Large intestine (tissue), 3 donors: ENCODE data around the gene EPS15. TPM values are rescaled to one million over a fixed set of nuclear protein-coding genes. Genes with fewer than 3 reads are reported as not detected.

Experiments used
- DNase-seq, 2 donors: peaks; one replicate each; pipeline versions ENCODE4 v3.0.0 to v3.0.0-alpha.2; 2013
- H3K27ac ChIP-seq: one replicate; pipeline ENCODE4 v1.5.1; 2013; ENCODE audit warnings: low read length
- H3K27me3 ChIP-seq: 2 replicates; pipeline ENCODE4 v1.6.1; 2013; ENCODE audit warnings: low read length; ENCODE audit not compliant: control insufficient read depth, insufficient read depth
- H3K36me3 ChIP-seq: 2 replicates; pipeline ENCODE4 v1.6.1; 2013; ENCODE audit warnings: low read length; ENCODE audit not compliant: control insufficient read depth, insufficient read depth
- H3K4me1 ChIP-seq: one replicate; pipeline ENCODE4 v1.6.1; 2013; ENCODE audit warnings: low read length; ENCODE audit not compliant: control insufficient read depth, insufficient read depth
- H3K4me3 ChIP-seq: one replicate; pipeline ENCODE4 v1.5.1; 2013; ENCODE audit warnings: low read length
- H3K9me3 ChIP-seq: one replicate; pipeline ENCODE4 v1.6.1; 2013; ENCODE audit warnings: mild to moderate bottlenecking, low read depth, low read length, moderate library complexity; ENCODE audit not compliant: control insufficient read depth
- WGBS: methylation state at CpG from one replicate; pipeline ENCODE4 v1.1.5; 2013; ENCODE audit warnings: low lambda C conversion rate; ENCODE audit not compliant: insufficient coverage; 5-methylcytosine and 5-hydroxymethylcytosine counted together
- polyA plus RNA-seq: library from polyadenylated mRNA; unstranded; fragments of 120-200 nt; gene quantifications from one replicate; pipeline ENCODE4 v1.2.1, GENCODE V29; 2013

The EPS15 gene
- polyA plus RNA-seq, 1 donor = 34.2 TPM

GRCh38 chr1:51340380-51340779 is 178.7 kb downstream of the EPS15 start:
- H3K4me1 ChIP-seq = peaks cover 17% of the 10 kb centered on the region
- no peak overlapping the region for H3K27ac ChIP-seq
- H3K4me3 ChIP-seq = no peak overlapping the region
- no CpG with 5 or more reads among the region's 6 CpGs for WGBS
- H3K9me3 ChIP-seq = no peaks in the 10 kb centered on the region
- H3K36me3 ChIP-seq = no peaks in the 10 kb centered on the region
- no peak for DNase-seq
- H3K27me3 ChIP-seq = peaks cover 22% of the 10 kb centered on the region

- no CpG with 5 or more reads among the region's 4 CpGs for WGBS
These were observed 182.4 kb downstream of the EPS15 start for GRCh38 chr1:51336711-51337110.

GRCh38 chr1:51336004-51336403 is 183.1 kb downstream of the EPS15 start:
- WGBS = no CpG with 5 or more reads among the region's 3 CpGs
- no peaks in the 10 kb centered on the region for H3K36me3 ChIP-seq
- H3K4me1 ChIP-seq = peaks cover 22% of the 10 kb centered on the region
- H3K9me3 ChIP-seq = no peaks in the 10 kb centered on the region
- peak overlapping the region; percentile 50 for H3K27ac ChIP-seq
- H3K27me3 ChIP-seq = no peaks in the 10 kb centered on the region
- H3K4me3 ChIP-seq = no peak overlapping the region
- DNase-seq = peak in 1 of 2 donors; percentile 69

More at GRCh38 chr1:51336711-51337110, 182.4 kb downstream of the EPS15 start:
- peak overlapping the region; percentile 50 for H3K27ac ChIP-seq
- H3K4me3 ChIP-seq = no peak overlapping the region
- DNase-seq = no peak
- H3K9me3 ChIP-seq = no peaks in the 10 kb centered on the region
- no peaks in the 10 kb centered on the region for H3K27me3 ChIP-seq
- no peaks in the 10 kb centered on the region for H3K36me3 ChIP-seq
- peaks cover 16% of the 10 kb centered on the region for H3K4me1 ChIP-seq

GRCh38 chr1:51331206-51332100 is 187.6 kb downstream of the EPS15 start:
- Histone ChIP-seq H3K36me3 (peaks cover 3% of the 10 kb centered on the region), H3K27me3 (peaks cover 5% of the 10 kb centered on the region), H3K27ac (peak overlapping the region; percentile 71), H3K9me3 (no peaks in the 10 kb centered on the region), H3K4me3 (peak overlapping the region; percentile 77), H3K4me1 (peaks cover 35% of the 10 kb centered on the region)
- peak; percentile 79 to 90 for DNase-seq
- WGBS = no CpG with 5 or more reads among the region's 7 CpGs

- Histone ChIP-seq H3K4me1 (peaks cover 26% of the 10 kb centered on the region), H3K4me3 (peak within 1 kb of the TSS; percentile 77), H3K9me3 (no peaks in the 10 kb centered on the region), H3K27ac (peak within 1 kb of the TSS; percentile 71), H3K36me3 (peaks cover 3% of the 10 kb centered on the region), H3K27me3 (peaks cover 5% of the 10 kb centered on the region)
- WGBS = no CpG with 5 or more reads among the region's 87 CpGs
- DNase-seq = peak in 1 of 2 donors; percentile 48
These were observed 188.5 kb downstream of the EPS15 start, which contains the start of gene TTC39A for GRCh38 chr1:51330331-51331201. Gene TTC39A (minus strand): TSS chr1:51330562. CDS start chr1:51330477, 85 bp downstream.

GRCh38 chr1:51329443-51330325 is 189.4 kb downstream of the EPS15 start:
- Histone ChIP-seq H3K4me3 (peak overlapping the region; percentile 42), H3K36me3 (peaks cover 3% of the 10 kb centered on the region), H3K4me1 (peaks cover 24% of the 10 kb centered on the region), H3K27me3 (peaks cover 5% of the 10 kb centered on the region), H3K9me3 (no peaks in the 10 kb centered on the region), H3K27ac (peak overlapping the region; percentile 68)
- peak in 1 of 2 donors; percentile 76 for DNase-seq
- WGBS = 76% methylated on average over 2 of the region's 26 CpGs

GRCh38 chr1:51328926-51329325 is 190.1 kb downstream of the EPS15 start:
- Histone ChIP-seq H3K4me3 (no peak overlapping the region), H3K27ac (peak overlapping the region; percentile 54), H3K27me3 (peaks cover 5% of the 10 kb centered on the region), H3K9me3 (no peaks in the 10 kb centered on the region), H3K4me1 (peaks cover 24% of the 10 kb centered on the region), H3K36me3 (peaks cover 3% of the 10 kb centered on the region)
- DNase-seq = no peak
- WGBS = no CpG with 5 or more reads among the region's 4 CpGs

- no CpG with 5 or more reads among the region's 3 CpGs for WGBS
- no peak overlapping the region for H3K27ac ChIP-seq
These were observed 190.8 kb downstream of the EPS15 start for GRCh38 chr1:51328279-51328678.

GRCh38 chr1:51327386-51327785 is 191.7 kb downstream of the EPS15 start:
- peaks cover 5% of the 10 kb centered on the region for H3K27me3 ChIP-seq

More at GRCh38 chr1:51328279-51328678, 190.8 kb downstream of the EPS15 start:
- Histone ChIP-seq H3K4me1 (peaks cover 24% of the 10 kb centered on the region), H3K27me3 (peaks cover 5% of the 10 kb centered on the region), H3K9me3 (no peaks in the 10 kb centered on the region), H3K36me3 (peaks cover 3% of the 10 kb centered on the region), H3K4me3 (no peak overlapping the region)
- DNase-seq = no peak

More at GRCh38 chr1:51327386-51327785, 191.7 kb downstream of the EPS15 start:
- H3K36me3 ChIP-seq = peaks cover 3% of the 10 kb centered on the region
- no peak overlapping the region for H3K4me3 ChIP-seq
- H3K27ac ChIP-seq = no peak overlapping the region
- no peaks in the 10 kb centered on the region for H3K9me3 ChIP-seq
- no peak for DNase-seq
- peaks cover 24% of the 10 kb centered on the region for H3K4me1 ChIP-seq
- WGBS = 100% methylated on average over 1 of the region's 5 CpGs
